ENCODE data around the gene CEACAM19. TPM values are rescaled to one million over a fixed set of nuclear protein-coding genes. Genes with fewer than 3 reads are reported as not detected.
A peak's percentile ranks its signal among the peaks of the same experiment; 100 is the strongest.
"Not testable (repeated sequence)": the region's sequence is repeated elsewhere in the genome, so short reads cannot be mapped to it uniquely, and the experiment has no call there.

CEACAM19 gene
- total RNA-seq, 3 donors from 2014 or later = 5.8 to 8.0 (median 6.9) TPM

DNA sequence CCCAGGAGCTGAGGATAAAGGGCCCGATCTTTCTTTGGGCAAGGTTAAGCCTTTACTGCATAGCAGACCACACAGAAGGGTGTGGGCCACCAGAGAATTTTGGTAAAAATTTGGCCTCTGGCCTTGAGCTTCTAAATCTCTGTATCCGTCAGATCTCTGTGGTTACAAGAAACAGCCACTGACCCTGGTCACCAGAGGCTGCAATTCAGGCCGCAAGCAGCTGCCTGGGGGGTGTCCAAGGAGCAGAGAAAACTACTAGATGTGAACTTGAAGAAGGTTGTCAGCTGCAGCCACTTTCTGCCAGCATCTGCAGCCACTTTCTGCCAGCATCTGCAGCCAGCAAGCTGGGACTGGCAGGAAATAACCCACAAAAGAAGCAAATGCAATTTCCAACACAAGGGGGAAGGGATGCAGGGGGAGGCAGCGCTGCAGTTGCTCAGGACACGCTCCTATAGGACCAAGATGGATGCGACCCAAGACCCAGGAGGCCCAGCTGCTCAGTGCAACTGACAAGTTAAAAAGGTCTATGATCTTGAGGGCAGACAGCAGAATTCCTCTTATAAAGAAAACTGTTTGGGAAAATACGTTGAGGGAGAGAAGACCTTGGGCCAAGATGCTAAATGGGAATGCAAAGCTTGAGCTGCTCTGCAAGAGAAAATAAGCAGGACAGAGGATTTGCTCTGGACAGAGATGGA lies 8.4 kb upstream of the CEACAM19 start:
- TF ChIP-seq, protein P1, sequence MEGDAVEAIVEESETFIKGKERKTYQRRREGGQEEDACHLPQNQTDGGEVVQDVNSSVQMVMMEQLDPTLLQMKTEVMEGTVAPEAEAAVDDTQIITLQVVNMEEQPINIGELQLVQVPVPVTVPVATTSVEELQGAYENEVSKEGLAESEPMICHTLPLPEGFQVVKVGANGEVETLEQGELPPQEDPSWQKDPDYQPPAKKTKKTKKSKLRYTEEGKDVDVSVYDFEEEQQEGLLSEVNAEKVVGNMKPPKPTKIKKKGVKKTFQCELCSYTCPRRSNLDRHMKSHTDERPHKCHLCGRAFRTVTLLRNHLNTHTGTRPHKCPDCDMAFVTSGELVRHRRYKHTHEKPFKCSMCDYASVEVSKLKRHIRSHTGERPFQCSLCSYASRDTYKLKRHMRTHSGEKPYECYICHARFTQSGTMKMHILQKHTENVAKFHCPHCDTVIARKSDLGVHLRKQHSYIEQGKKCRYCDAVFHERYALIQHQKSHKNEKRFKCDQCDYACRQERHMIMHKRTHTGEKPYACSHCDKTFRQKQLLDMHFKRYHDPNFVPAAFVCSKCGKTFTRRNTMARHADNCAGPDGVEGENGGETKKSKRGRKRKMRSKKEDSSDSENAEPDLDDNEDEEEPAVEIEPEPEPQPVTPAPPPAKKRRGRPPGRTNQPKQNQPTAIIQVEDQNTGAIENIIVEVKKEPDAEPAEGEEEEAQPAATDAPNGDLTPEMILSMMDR (IDR thresholded peaks at IDR 0.05) = no peak
- DNase-seq (no peak), ATAC-seq (no peak)
- intact Hi-C loops (cut with DNase I, micrococcal nuclease) = no loop called here
- peaks cover 6% of the 10 kb centered on the region for H3K36me3 ChIP-seq (ENCODE audit: low read depth)
- H3K4me1 ChIP-seq (ENCODE audit: low read depth) = no peaks in the 10 kb centered on the region
- no peaks in the 10 kb centered on the region for H3K9me3 ChIP-seq
- H3K4me3 ChIP-seq = no peak overlapping the region

- no peak for ATAC-seq
- no peaks in the 10 kb centered on the region for H3K9me3 ChIP-seq
- intact Hi-C loops (cut with DNase I, micrococcal nuclease) = no loop called here
- H3K4me1 ChIP-seq (ENCODE audit: low read depth) = no peaks in the 10 kb centered on the region
- peaks cover 6% of the 10 kb centered on the region for H3K36me3 ChIP-seq (ENCODE audit: low read depth)
- no peak overlapping the region for H3K4me3 ChIP-seq
- TF ChIP-seq, protein P1 (IDR thresholded peaks at IDR 0.05) = no peak
- no peak for DNase-seq
These were observed 7.3 kb upstream of the CEACAM19 start for GRCh38 chr19:44663996-44664395.

DNA sequence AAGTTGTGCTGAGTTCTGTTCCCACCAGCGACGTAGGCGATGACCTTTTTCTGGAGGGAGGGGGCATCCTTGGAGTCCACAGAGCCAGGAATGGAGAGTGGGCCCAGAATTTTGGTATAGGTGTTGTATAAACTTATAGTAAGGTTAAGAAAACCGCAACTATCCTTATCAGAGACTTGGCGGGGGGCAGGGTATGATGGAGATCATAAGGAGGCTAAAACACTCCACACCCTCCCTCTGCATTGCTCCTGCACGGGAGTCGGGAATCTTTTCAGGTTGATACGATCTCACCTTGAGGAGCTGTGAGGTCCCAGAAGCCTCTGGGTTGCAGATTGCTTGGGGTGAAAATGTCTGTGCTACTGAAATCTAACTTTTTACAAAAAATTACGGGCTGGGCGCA lies 6.3 kb upstream of the CEACAM19 start:
- H3K4me1 ChIP-seq (ENCODE audit: low read depth) = no peaks in the 10 kb centered on the region
- DNase-seq (no peak), ATAC-seq (no peak)
- H3K9me3 ChIP-seq = no peaks in the 10 kb centered on the region
- no peak overlapping the region for H3K4me3 ChIP-seq
- TF ChIP-seq, protein P1 (IDR thresholded peaks at IDR 0.05) = no peak
- peaks cover 6% of the 10 kb centered on the region for H3K36me3 ChIP-seq (ENCODE audit: low read depth)
- intact Hi-C loops (cut with DNase I, micrococcal nuclease) = no loop called here

- TF ChIP-seq, protein P1 (IDR thresholded peaks at IDR 0.05) = no peak
These were observed 4.3 kb upstream of the CEACAM19 start for GRCh38 chr19:44666852-44667556.

DNA sequence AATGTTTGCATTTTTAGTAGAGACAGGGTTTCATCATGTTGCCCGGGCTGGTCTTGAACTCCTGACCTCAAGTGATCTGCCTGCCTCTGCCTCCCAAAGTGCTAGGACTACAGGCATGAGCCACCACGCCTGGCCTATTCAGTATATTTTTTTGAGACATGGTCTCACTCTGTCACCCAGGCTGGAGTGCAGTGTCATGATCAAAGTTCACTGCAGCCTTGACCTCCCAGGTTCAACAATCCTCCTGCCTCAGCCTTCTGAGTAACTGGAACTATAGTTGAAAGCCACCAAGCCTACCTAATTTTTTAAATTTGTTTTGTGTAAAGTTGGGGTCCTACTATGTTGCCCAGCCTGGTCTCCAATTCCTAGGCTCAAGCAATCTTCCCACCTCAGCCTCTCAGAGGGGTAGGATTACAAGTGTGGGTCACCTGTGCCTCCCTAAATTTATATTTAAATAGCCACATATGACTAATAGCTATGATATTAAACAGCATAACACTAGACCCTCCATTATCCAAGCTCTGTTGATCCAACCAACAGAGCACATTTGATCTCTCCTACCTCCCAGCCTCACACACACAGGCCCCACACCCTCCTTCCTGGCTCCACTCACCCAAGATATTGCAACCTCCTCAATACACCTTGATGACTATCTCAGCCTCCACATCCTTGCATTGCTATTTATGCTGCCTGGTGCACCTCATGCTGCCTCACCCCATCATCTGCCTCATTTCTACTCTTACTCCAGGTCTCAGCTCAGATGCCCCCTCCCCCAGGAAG lies 2.1 kb upstream of the CEACAM19 start:
- Histone ChIP-seq H3K4me3 (no peak overlapping the region), H3K36me3 (ENCODE audit: low read depth) (no peaks in the 10 kb centered on the region), H3K4me1 (ENCODE audit: low read depth) (no peaks in the 10 kb centered on the region), H3K9me3 (no peaks in the 10 kb centered on the region)
- intact Hi-C loops (cut with DNase I, micrococcal nuclease) = no loop called here
- no peak for DNase-seq
- TF ChIP-seq, protein P1 (IDR thresholded peaks at IDR 0.05) = no peak
- peak; percentile 28 for ATAC-seq

More at GRCh38 chr19:44666852-44667556, 4.3 kb upstream of the CEACAM19 start:
- Histone ChIP-seq H3K4me3 (no peak overlapping the region), H3K36me3 (ENCODE audit: low read depth) (peaks cover 5% of the 10 kb centered on the region), H3K9me3 (no peaks in the 10 kb centered on the region), H3K4me1 (ENCODE audit: low read depth) (no peaks in the 10 kb centered on the region)
- intact Hi-C loops (cut with DNase I, micrococcal nuclease) = no loop called here
- ATAC-seq (no peak), DNase-seq (no peak)

DNA sequence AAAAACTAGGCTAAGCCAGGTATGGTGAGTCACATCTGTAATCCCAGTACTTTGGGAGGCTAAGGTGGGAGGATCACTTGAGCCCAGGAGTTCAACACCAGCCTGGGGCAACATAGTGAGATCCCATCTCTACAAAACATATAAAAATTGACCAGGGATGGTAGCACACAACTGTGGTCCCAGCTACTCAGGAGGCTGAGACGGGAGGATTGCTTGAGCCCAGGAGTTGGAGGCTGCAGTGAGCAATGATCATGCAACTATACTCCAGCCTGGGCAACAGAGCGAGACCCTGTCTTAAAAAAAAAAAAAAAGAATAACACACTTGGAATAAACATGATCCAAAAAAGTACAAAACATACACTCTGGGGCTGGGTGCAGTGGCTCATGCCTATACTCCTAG lies 1.3 kb upstream of the CEACAM19 start:
- ATAC-seq; H3K9me3 ChIP-seq; intact Hi-C loops (cut with DNase I, micrococcal nuclease); DNase-seq; H3K4me1 ChIP-seq (ENCODE audit: low read depth); H3K36me3 ChIP-seq (ENCODE audit: low read depth); H3K4me3 ChIP-seq: not testable (repeated sequence)
